Posterior cingulate gyrus (tissue), 11 donors: Measurements from ENCODE around the gene KCNQ1.

ENCODE experiments used
- DNase-seq, 10 donors: peaks; one replicate each; pipeline versions ENCODE4 v3.0.0 to v3.0.0-alpha.2; 2020 to 2021; ENCODE audit warnings: mixed read lengths in 3 of 10
- intact Hi-C: fragments of 100-400 bp; cut with DNase I; formaldehyde crosslinking; loops from one replicate; pipeline ENCODE4 v1.15.1; 2023

The KCNQ1 gene

DNA sequence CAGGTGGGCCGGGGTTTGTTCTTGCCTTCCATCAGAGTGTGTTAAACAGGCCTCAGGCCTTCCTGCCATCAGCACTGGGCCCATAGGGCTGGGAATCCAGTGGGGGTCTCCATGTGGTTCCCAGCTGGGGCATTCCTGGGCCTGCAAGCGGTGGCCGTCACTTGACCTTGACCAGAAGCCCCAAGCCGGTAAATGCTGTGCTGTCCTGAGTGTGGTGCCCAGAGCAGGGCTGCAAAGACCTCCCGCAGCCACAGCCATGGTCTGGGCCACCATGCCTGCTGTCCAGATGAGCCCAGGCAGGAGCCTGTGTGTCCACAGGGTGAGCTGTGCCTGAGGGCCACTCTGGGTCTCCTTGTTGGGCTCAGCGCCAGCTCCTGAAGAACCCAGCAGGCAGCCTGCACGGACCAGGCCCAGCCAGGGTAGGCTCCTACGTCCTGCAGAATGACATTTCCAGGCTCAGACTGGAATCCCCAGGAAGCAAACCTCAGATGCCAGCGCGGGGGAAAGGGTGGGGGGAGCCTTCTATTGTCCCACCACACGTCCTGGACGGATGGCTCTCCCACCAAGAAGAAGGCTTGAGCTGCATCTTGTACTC, 137.6 kb downstream of the KCNQ1 start:
- intact Hi-C loops: no loop called here
- DNase-seq: peak in 6 of 10 donors; percentile 1 to 82 (median 26)

DNA sequence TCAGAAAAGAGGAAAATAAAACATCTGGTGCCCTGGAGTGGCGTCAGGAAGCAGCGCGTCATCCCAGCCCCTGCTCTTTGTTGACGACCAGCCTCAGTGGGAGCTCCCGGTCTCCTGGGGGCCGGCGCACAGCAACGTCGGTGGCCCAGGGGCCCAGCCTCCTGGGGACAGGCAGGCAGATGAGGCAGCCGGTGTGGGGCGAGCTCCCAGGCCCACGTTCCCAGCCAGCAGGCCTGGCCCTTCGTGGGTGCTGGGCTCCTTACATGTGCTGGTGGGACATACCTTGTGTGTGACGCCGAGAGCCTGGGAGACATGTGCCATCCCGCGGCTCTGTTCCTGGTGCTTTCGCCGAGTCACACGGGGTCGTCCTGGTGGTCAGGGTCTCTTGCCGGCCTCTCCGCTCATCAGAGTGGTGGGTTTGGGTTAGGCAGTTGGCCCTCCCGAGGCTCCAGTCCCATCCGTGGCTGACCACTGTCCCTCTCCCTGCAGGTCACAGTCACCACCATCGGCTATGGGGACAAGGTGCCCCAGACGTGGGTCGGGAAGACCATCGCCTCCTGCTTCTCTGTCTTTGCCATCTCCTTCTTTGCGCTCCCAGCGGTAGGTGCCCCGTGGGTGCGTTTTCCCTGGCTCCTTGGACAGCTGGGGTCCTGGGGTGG, 138.3 kb downstream of the KCNQ1 start:
- intact Hi-C loops: no loop called here
- peak in 7 of 10 donors; percentile 2 to 82 (median 13) for DNase-seq

DNA sequence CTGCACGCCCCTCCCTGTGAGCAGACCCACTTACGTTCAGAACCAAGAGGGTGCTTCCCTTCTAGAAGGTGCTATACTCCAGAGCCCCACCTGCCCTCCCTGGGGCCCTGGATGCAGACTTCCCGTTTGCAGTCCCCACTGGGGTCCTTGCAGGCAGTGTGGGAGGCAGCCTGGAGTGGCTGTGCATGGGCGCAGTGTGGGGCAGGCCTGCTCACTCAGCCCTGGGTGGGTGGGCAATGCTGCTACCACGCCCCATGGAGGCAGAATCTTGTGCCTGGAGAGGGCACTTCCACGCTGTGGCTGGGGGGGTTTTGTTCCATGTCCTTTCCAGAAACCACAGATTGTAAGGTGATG, 138.8 kb downstream of the KCNQ1 start:
- DNase-seq: peak in 7 of 10 donors; percentile 0 to 57 (median 7)
- intact Hi-C loops: no loop called here

DNA sequence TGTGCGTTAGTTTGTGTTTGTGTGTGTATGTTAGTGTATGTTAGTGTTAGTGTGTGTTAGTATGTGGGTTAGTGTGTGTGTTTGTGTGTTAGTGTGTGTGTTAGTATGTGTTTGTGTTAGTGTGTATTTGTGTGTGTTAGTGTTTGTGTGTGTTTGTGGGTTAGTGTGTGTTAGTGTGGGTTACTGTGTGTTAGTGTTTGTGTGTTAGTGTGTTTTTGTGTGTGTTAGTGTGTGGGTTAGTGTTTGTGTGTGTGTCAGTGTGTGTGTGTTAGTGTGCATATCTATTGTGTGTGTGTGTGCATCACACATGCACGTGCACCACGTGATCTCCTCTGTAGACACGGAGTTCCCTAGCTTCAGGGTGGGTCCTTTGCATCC, 139.6 kb downstream of the KCNQ1 start:
- intact Hi-C loops: no loop called here

DNA sequence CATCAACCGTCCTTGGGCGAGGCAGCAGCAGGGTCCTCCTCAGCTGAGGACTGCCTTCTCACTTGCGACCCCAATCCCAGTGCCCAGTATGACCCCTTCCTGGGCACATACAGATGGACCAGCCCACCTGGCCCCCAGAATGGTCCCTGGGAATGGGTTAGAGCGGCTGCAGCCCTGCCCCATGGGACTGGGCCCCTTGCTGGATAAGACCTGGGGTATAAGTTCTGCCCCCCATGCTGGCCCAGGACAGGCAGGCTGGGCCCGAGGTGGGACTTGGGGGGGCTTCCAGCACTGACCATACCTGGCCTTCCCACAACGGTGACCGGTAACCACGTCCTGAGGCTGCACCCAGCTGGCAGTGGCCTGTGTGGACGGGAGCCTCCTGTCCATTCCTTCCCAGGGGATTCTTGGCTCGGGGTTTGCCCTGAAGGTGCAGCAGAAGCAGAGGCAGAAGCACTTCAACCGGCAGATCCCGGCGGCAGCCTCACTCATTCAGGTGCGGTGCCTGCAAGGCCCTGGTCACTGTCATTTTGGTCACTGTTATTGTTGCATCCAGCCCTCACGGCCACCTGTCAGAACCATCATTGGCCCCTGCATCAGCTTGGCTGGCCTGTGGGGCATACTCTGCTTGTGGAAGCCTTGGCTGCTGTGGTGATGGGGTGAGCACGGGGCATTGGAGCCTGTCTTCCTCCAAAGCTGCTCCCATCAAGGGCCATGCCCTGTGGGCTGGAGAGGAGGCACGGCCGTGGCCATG, 140.2 kb downstream of the KCNQ1 start:
- intact Hi-C loops: no loop called here

More for the DNA sequence above, 139.6 kb downstream of the KCNQ1 start:
- no peak for DNase-seq

DNA sequence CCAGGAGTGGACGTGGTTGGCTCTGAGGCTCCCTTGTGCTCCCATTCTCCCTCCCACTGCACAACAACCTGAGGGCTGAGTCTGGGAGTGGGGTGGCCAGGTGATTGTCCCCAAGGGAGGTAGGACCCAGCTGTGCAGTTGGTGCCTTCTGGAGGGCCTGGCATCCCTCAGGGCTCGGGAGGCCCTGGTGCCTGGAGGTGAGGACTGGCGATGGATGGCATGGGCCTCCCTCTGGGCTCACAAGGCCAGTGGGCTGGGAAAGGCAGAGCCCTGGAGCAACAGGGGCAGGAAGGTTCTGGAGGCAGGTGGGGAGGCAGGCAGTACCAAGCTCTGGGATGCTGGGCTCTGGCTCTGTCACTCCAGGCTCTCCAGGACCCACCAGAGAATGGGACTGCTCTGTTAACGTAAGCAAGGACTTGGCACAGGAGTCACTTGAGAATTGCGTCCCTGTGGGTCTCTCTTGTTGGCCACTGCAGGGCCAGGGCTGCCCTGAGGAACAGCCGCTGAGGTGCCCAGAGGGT, 140.8 kb downstream of the KCNQ1 start:
- intact Hi-C loops: no loop called here
- peak in 6 of 10 donors; percentile 2 to 76 (median 19) for DNase-seq

More for the DNA sequence above, 140.2 kb downstream of the KCNQ1 start:
- DNase-seq: peak in 7 of 10 donors; percentile 1 to 84 (median 11)

DNA sequence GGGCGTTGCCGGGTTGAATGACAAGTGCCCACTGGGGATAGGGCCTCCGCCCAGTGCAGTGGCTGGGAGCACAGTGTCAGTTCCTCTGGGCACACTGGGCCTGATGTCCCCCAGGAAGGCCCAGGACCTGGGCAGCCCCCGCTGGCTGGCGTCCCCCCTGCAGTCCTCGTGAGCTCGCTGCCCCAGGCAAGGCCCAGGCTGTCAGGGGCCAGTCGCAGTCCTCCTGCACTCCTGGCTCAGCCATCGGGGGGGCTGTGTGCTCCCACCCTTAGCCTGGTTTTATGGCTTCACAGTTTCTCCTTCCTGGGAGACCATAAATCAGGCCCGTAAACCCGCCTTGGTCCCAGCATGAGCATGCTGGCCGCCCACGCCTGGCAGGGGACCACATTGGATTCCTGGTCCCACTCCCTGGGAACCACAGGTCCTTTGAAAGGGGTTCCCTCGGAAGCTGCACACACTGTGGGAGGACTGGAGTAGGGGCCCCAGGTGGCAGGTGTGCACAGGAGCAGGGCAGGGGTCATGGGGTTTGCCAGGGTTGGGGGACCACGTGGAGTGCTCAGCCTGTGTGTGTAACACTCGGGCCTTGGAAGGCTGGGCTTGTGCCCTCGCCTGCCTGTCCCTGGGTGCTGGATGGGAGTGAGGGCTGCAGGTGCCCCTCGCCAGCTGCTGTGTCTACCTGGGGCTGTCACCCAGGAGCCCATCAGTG, 141.4 kb downstream of the KCNQ1 start:
- peak in 8 of 10 donors; percentile 1 to 72 (median 6) for DNase-seq
- intact Hi-C loops: no loop called here

DNA sequence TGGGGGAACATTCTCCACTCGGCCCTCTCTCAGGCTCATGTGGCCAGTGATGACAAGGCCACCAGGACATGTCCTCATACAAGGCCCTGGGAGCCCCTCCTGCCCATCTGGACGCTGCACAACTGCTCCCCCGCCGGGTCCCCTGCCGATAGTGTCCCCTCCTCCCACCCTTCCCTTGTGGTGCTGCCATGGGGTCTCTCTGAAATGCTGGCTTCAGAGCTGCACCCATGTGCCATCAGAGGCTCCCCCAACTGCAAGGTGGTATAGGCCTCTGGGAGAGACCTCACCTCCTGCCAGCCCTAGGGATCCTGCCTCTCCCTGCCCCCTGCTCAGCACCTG, 142.0 kb downstream of the KCNQ1 start:
- intact Hi-C loops: no loop called here
- DNase-seq: peak in 4 of 10 donors; percentile 3 to 77 (median 7)

DNA sequence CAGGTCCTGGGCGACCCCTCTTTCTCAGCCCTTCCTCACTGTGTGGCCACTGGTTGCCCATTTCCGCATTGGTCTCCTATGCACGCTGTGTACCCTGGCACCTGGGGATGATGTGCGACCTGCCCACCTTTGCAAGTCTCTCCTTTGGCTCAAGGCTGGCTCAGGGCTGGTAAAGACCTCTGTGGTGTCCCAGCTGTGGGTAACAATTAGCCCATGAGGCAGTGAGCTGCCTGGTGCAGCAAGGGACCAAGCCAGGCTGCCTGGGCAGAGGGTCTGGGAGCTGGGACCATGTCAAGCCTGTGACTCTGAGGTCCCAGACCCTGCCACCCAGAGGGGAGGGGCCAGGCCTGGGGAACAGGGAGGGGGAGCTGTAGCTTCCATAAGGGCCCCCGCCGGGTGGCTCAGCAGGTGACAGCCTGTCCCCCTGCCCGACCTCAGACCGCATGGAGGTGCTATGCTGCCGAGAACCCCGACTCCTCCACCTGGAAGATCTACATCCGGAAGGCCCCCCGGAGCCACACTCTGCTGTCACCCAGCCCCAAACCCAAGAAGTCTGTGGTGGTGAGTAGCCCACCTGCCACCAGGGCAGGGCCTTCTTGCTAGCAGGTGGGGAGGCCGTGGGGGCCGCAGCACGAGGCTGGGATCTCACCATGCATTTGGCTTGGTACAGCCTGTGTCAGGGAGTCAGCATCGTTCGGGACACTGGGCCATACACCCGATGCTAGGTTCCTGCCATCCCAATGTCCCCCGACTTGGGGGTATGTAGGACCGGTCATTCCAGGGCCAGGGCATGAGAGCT, 142.5 kb downstream of the KCNQ1 start:
- intact Hi-C loops: no loop called here
- peak in 8 of 10 donors; percentile 1 to 81 (median 6) for DNase-seq

DNA sequence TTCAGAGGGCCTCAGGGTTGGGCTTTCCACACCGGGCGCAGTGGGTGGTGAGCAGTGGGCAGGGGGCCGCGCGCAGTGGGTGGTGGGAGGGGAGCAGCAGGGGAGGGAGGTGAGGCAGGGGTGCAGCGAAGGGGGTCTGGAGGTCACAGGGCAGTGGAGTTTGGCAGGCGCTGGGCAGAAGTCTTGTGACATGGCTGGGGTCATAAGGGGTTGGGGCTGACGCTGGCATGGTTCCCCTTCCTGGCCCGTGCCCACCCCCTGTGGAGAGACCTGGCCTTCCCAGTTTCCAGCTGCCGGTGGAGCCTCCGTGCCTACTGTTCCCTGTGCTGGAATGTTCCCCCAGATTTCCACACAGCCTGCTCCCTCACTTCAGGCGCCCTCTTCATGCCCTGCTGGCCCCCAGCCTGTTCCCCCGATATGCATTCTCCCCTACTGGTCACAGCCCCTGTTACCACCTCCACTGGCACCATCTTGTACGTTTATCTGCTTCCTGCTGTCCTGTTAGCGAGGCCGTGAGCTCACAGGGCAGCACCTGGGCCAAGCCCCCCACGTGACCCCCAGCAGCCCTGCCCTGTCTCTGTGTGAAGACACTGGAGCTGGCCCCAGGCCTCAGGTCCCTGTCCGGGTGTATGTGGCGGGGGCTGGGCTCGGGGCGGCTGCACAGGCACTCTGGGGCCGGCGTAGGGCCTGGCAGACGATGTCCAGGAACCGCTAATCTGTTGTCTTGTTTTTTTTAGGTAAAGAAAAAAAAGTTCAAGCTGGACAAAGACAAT, 143.4 kb downstream of the KCNQ1 start:
- intact Hi-C loops: no loop called here
- peak in 7 of 10 donors; percentile 1 to 81 (median 9) for DNase-seq

DNA sequence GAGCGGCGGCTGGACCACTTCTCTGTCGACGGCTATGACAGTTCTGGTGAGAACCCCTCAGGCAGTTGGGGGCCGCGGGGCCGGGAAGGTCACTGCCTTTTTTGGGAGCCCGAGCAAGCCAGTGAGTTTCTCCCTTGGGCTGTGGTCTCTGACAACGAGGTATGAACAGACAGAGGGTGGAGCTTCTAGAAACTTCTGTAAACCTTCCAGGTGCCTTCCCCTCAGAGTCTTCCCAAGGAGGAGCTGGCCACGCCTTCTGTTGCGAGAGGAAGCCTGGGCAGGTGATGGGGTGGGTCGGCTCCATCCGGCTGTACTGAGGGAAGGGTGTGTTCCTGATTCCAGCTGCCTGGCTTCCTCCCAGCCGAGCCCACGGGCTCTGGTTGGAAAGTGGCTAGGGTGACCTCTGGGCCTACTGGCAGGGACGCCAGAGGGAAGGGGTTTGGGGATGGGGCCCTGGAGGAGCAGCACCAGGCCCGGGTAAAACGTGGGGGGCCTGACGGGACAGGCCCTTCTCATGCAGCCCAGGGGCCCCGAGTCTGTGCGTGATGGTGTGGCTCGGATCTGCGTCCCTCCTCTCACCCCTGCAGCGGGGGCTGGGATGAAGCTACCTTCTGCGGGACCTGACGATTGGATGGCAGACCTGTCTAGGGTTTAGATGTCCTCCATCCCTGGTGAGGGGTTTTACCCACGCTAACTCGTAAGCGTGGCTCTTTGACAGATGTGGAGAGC, 144.2 kb downstream of the KCNQ1 start:
- peak in 7 of 10 donors; percentile 3 to 82 (median 9) for DNase-seq
- intact Hi-C loops: no loop called here

DNA sequence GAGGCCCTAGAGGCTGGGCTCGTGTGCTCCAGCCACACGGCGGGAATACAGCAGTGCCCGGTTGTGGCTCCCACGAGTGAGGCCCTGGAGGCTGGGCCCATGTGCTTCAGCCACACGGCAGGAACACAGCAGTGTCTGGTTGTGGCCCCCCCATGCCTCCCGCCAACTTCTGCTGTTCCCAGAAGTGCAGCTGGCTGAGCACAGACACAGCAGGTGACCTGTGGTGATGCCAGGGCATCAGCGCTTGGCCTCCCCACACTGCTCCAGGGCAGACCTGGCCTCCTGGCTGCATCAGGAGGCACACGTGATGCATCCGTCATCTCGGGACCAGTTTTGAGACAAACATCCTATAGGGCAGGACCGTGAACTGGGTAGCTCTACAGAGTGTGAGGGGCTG, 144.7 kb downstream of the KCNQ1 start:
- peak in 8 of 10 donors; percentile 2 to 85 (median 11) for DNase-seq
- intact Hi-C loops: no loop called here

DNA sequence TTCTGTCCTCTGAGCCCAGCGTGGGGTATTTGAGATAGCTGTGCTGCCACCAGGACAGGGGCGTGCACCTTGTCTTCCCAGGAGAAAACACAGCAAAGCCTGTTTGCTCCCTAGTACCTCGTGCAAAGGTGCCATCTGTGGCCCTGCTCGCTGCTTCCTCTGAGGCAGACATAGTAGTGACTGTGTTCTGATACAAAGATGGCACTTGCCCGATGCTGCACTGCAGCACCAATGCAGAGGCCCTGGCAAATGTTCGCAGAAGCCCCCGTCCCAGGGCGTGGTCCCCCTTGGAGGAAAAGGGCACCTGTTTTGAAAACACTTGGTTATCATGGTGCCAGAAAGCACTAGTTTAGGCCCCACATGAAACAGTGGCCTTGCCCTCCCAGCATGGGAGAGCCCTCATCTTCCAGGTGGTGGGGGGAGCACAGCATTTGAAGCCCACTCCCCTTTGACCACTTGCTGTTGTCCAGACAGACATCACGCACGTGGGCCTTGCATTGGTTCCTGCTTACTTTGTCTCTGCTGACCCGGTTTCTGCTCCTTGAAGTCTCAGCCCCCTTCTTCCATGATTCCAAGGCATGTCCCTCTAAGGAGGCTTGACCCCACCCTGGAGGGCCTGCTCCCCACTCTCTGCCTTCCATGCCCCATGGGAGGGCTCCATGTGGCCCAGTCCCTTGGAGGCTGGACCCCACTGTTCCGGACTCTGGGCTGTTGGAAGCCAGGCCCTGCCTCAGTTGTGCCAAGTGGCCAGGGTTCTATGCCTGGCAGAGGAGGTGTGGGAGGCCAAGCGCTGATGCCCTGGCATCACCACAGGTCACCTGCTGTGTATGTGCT, 145.5 kb downstream of the KCNQ1 start:
- intact Hi-C loops: no loop called here
- DNase-seq: peak in 8 of 10 donors; percentile 1 to 80 (median 10)

DNA sequence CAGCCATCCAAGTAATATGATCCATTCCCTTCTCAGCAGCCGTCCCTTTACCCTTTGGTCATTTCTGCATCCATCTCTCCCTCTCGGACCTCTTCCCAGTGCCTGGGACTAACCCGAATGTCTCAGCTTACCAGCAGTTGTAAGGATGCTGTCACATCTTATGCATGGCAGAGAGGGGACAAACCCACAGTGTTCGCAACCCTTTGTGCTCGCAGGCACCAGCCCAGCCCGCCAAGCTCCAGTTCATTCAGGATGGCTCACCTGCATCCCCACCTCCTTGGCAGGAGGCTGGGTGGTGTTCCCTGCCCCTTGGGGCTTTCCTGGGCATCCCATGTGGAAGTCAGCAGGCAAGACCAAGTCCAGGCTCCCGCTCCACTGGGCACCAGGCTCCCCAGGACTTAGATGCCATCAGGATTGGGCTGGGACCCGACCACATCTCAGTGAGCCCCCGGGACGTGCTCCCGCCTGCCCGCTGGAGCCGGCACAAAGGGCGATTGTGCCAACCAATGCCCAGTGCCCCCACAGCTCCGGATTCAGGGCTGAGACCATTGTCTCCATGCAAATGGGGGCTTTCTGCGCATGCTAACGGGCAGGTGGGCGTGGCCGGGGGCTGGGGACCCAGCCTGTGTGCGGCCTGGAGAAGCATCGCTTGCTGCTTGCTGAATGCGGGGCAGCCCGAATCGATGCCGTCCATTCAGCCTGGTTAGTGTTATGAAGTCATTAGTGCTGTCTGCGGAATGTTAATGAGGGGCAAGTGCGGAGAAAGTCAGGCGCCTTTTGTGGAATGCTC, 146.4 kb downstream of the KCNQ1 start:
- DNase-seq: peak; percentile 64 to 97 (median 86)

DNA sequence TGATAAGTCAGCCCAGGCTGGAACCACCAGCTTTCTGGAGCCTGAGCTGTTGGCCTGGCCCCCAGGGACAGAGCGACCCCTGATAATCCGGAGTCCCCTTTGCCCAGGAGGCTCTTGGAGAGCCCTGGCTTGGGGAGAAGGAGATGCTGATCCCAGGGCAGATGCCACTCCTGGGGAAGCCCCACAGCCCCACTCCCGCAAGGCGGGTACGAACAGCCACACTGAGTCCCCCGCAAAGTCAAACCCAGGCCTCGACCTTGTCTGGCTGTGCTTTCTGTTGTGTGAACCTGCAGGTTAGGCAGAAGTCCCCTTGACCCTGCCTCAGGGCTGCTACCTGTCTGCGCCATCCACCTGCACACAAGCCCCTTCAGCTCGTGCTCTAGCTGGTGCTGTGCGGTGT, 147.0 kb downstream of the KCNQ1 start:
- peak in 6 of 10 donors; percentile 2 to 84 (median 8) for DNase-seq
- intact Hi-C loops: no loop called here

More for the DNA sequence above, 146.4 kb downstream of the KCNQ1 start:
- intact Hi-C loops: no loop called here

DNA sequence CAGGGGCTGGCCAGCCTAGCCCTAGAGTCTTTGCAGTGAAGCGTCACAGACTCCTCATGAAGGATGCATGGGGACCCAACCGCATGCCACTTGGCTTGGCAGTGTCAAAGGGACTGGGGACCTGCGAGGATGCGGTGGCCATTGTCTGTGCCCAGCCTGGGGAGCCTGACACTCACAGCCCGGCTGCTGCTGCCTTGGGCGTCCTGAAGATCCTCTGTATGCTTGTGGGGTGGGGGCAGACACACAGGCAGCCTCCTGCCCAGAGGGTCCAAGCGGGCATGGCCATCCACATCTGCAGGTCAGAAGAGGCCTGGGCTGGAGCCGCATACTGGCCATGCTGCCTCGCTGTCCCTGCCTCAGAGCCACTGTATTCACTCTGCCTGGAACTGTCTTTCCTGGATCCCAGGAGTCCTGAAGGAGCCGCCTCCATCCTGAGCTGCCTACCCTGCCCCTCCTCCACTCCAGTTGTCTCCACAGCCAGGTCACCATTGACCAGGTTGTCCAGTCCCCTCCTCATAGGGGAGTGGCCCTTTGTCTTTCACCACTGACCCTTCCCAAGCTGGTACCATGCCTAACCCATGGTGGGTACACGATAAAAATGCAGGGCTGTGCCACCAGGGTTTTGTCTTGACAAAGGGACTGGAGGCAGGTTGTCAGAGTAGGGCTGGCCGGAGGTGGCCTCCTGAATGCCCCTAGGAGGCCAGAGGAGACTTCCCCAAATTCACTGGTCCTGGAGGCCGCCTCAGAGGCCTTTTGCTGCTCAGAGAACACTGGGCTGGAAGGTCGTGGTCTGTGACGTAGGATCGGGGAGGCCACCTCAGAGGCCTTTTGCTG, 148.0 kb downstream of the KCNQ1 start:
- peak in 7 of 10 donors; percentile 0 to 78 (median 17) for DNase-seq
- intact Hi-C loops: no loop called here
